Right renal cortex interstitium (tissue), 3 donors: ENCODE results near the gene DEFB132. TPM values are rescaled to one million over a fixed set of nuclear protein-coding genes. Genes with fewer than 3 reads are reported as not detected.

Source experiments
- DNase-seq, 3 donors: peaks; one replicate each; pipeline ENCODE4 v3.0.0-alpha.2; 2013; ENCODE audit warnings: low read depth in 3 of 3, low spot score in 2 of 3
- polyA plus RNA-seq, 3 donors: library from polyadenylated mRNA; unstranded; fragments of 120-200 nt; gene quantifications; one replicate each; pipeline ENCODE4 v1.2.1, GENCODE V29; 2013; ENCODE audit not compliant: insufficient read length in 3 of 3

DEFB132 gene
- polyA plus RNA-seq, 3 donors = not detected

DNA sequence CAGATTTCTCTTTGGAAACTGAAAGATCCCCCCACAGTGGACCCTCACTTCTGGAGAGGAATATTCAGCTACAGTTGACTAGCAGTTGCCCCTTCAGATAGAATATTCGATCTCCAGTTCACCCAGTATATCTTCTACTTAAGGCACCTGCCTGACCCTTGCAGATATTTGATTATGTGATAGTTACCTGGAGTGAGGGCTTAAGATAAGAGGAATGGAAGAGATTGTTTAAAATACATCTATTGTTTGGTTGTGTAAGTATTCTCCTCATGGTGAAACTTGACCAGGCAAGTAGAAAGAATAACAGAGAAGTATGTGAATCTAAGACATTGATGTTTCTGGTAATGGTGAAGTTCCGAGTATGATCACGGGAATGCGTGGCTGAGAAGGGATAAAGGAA, 38.3 kb downstream of the DEFB132 start:
- no peak for DNase-seq

DNA sequence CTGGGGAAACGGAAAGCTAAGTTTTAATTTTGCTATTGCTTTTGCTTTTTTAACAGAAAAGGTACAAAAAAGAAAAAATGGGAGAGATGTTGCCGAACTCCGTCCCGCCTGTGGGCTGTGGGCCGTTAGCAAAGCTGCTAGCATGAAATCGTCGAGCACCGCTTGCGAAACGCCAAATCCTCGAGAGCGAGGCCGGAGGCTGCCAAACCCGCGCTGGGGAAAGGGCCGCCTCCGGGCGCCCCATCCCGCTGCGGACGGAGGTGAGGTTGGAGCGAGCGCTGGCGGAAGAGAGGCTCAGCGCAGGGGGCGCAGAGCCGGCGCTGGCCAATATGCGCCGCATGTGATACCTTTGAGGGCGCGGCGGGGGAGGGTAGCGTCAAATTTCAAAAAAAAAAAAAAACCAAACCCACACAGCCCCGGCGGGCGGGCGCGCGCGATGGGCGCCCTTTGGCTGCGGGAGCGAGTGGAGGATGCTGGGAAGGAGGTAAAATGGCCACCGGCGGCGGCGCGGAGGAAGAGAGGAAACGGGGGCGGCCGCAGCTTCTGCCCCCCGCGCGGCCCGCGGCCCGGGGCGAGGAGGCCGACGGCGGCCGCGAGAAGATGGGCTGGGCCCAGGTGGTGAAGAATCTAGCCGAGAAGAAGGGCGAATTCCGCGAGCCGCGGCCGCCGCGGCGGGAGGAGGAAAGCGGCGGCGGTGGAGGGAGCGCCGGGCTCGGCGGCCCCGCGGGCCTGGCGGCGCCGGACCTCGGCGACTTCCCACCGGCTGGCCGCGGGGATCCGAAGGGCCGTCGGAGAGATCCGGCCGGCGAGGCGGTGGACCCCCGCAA, 39.8 kb downstream of the DEFB132 start, which contains the start of gene ZCCHC3:
Gene ZCCHC3, plus strand, starts transcription at position 473 of the 827 bp plus-strand sequence. Its CDS starts 17 bp downstream, at position 490.
- DNase-seq = peak in 2 of 3 donors; percentile 65 to 89

- DNase-seq = no peak
Observed at GRCh38 chr20:297925-298775, 40.6 kb downstream of the DEFB132 start.

- no peak for DNase-seq
Observed at GRCh38 chr20:298776-299391, 41.4 kb downstream of the DEFB132 start.

GRCh38 chr20:300345-300990, 42.9 kb downstream of the DEFB132 start:
- DNase-seq = no peak

DNA sequence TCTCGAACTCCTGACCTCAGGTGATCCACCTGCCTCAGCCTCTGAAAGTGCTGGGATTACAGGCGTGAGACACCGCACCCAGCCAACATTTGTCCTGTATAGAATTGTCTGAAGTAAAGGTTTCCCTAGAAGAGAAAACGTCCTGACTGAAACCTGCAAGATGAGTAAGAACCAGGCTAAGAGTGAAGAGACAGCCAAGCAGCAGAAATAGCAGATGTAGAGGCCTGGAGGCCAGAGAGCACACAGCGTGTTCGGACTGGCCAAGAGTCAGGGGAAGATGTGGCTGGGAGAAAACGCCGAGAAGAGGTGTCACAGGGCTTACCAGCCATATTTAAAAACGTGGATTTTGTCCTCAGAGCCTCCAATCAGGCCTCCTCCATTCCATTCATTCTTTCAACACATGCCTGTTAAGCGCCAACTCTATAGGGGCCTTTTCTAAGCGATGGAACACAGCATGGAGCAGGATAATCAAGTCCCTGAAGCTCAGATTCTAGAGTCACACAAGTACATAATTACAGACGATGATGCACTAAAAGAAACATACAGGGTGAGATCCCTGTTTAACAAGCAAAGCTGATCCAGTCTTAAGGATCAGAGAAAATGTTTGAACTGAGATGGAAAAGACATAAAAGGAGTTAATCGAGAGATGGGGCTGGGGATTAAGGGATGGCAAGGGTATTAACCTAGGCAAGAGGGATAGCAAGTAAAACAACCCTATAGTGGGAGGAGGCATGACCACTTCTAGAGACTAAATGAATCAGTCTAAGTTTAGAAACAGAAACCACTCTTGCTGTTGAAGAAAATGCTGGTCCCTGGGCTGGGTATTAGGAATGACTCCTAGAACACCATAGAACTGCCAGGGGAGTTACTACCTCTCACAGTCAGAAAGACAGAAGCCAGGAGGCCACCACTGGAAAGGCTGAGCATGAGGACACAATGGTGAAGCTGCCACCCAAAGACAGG, 44.6 kb downstream of the DEFB132 start:
- no peak for DNase-seq

GRCh38 chr20:305745-306144, 48.2 kb downstream of the DEFB132 start:
- no peak for DNase-seq

GRCh38 chr20:308427-309038, 51.0 kb downstream of the DEFB132 start:
- no peak for DNase-seq

DNA sequence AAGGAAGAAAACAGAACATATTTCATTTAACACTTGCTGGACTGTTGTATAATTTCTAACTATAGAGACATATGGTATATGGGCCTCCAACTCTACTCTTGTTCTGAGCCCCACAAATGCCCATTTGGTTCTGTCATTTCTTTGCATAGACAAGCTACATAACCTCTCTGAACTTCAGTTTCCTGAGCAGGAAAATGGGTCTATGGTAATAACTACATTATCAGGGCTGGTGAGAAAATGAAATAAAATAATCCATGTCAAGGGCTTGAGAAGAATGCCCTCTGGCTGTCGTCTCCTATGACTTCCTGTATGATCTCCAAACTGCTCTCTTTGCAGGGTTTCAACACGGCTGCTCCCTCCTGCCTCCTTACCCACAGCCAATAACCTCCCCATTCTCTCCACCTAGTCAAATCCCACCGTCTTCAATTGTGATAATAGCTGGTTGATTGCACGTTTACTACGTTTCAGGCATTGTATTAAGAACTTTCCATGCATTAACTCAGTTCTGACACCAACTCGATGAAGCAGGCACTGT, 51.8 kb downstream of the DEFB132 start:
- DNase-seq = no peak

- DNase-seq = peak; percentile 90 to 99 (median 96)
Observed at GRCh38 chr20:309841-310644, 52.5 kb downstream of the DEFB132 start.

GRCh38 chr20:310645-311044, 53.1 kb downstream of the DEFB132 start:
- DNase-seq = no peak

Other genes with a start within 250 kb of the DEFB132 start
- not detected for gene DEFB125, start 170.1 kb upstream of the DEFB132 start, polyA plus RNA-seq
- gene DEFB126, start 115.1 kb upstream of the DEFB132 start, polyA plus RNA-seq = not detected
- gene DEFB127, start 100.3 kb upstream of the DEFB132 start, polyA plus RNA-seq = not detected
- gene DEFB128, start 68.0 kb upstream of the DEFB132 start, polyA plus RNA-seq = not detected
- gene DEFB129, start 30.5 kb upstream of the DEFB132 start, polyA plus RNA-seq = not detected
- gene C20orf96, start 33.0 kb downstream of the DEFB132 start, polyA plus RNA-seq = 10 to 100 TPM; 29.4 to 37.0 (median 36.5) TPM
- 10 to 100 TPM; 49.6 to 53.7 (median 52.7) TPM for gene ZCCHC3, start 39.8 kb downstream of the DEFB132 start, polyA plus RNA-seq
- gene SOX12, start 67.8 kb downstream of the DEFB132 start, polyA plus RNA-seq = 10 to 100 TPM; 25.7 to 29.0 (median 27.4) TPM
- gene NRSN2, start 89.4 kb downstream of the DEFB132 start, polyA plus RNA-seq = 10 to 100 TPM; 45.7 to 51.3 (median 46.0) TPM
- gene TRIB3, start 123.0 kb downstream of the DEFB132 start, polyA plus RNA-seq = 1 to 10 TPM; 3.5 to 4.3 (median 3.7) TPM
- 10 to 100 TPM; 68.3 to 74.2 (median 70.9) TPM for gene RBCK1, start 150.6 kb downstream of the DEFB132 start, polyA plus RNA-seq
- gene TBC1D20, start 204.8 kb downstream of the DEFB132 start, polyA plus RNA-seq = 10 to 100 TPM; 32.9 to 35.5 (median 32.9) TPM